Mesendoderm (in vitro differentiated cells): ENCODE results near the gene TBX5.
A peak's percentile ranks its signal among the peaks of the same experiment; 100 is the strongest.

ENCODE experiments used
- DNase-seq: peaks from one replicate; pipeline ENCODE4 v3.0.0; 2013
- H2AK5ac ChIP-seq: 2 replicates; pipeline ENCODE4 v1.6.1; 2013; ENCODE audit warnings: low read length, inconsistent platforms
- H2BK120ac ChIP-seq: 2 replicates; pipeline ENCODE4 v1.6.1; 2013; ENCODE audit warnings: low read depth, mild to moderate bottlenecking, low read length, moderate library complexity, mixed read lengths
- H2BK15ac ChIP-seq: replicated peaks from 2 replicates; pipeline ENCODE4 v1.6.1; 2013; ENCODE audit warnings: low read depth, mild to moderate bottlenecking, moderate library complexity
- H2BK5ac ChIP-seq: 2 replicates; pipeline ENCODE4 v1.6.1; 2013; ENCODE audit warnings: low read length, inconsistent platforms
- H3K18ac ChIP-seq: 2 replicates; pipeline ENCODE4 v1.6.1; 2013; ENCODE audit warnings: mild to moderate bottlenecking, low read length, mixed read lengths
- H3K23ac ChIP-seq: one replicate; pipeline ENCODE4 v1.6.1; 2013; ENCODE audit warnings: low read length
- H3K27ac ChIP-seq: 2 replicates; pipeline ENCODE4 v1.5.1; 2013; ENCODE audit warnings: low read depth, mild to moderate bottlenecking, inconsistent platforms, low read length, moderate library complexity
- H3K27me3 ChIP-seq: 2 replicates; pipeline ENCODE4 v1.6.1; 2013; ENCODE audit warnings: low read length, control low read depth, mild to moderate bottlenecking, inconsistent platforms; ENCODE audit not compliant: insufficient read depth, poor library complexity
- H3K36me3 ChIP-seq: 2 replicates; pipeline ENCODE4 v1.6.1; 2013; ENCODE audit warnings: low read length, inconsistent platforms; ENCODE audit not compliant: control insufficient read depth, insufficient read depth
- H3K4ac ChIP-seq: one replicate; pipeline ENCODE4 v1.6.1; 2013; ENCODE audit warnings: low read depth, mild to moderate bottlenecking, low read length, moderate library complexity
- H3K4me1 ChIP-seq: 2 replicates; pipeline ENCODE4 v1.6.1; 2013; ENCODE audit warnings: low read depth, low read length, inconsistent platforms; ENCODE audit not compliant: control insufficient read depth
- H3K4me2 ChIP-seq: 2 replicates; pipeline ENCODE4 v1.6.1; 2013; ENCODE audit warnings: low read length
- H3K4me3 ChIP-seq: 2 replicates; pipeline ENCODE4 v1.5.1; 2013; ENCODE audit warnings: mild to moderate bottlenecking, low read length
- H3K56ac ChIP-seq: one replicate; pipeline ENCODE4 v1.6.1; 2013; ENCODE audit warnings: low read length
- H3K79me1 ChIP-seq: 2 replicates; pipeline ENCODE4 v1.6.1; 2013; ENCODE audit warnings: low read length, inconsistent platforms
- H3K79me2 ChIP-seq: 2 replicates; pipeline ENCODE4 v1.6.1; 2013; ENCODE audit warnings: mild to moderate bottlenecking, low read length; ENCODE audit not compliant: control insufficient read depth, insufficient read depth
- H3K9ac ChIP-seq: 2 replicates; pipeline ENCODE4 v1.6.1; 2013; ENCODE audit warnings: low read length, inconsistent platforms
- H4K5ac ChIP-seq: one replicate; pipeline ENCODE4 v1.6.1; 2013; ENCODE audit warnings: low read length
- H4K8ac ChIP-seq: one replicate; pipeline ENCODE4 v1.6.1; 2013; ENCODE audit warnings: low read depth, mild to moderate bottlenecking, control low read depth, low read length, moderate library complexity
- WGBS: extraction: QIAGEN DNeasy Blood & Tissue Kit; methylation state at CpG from one replicate; pipeline ENCODE4 v1.1.7; 2013; ENCODE audit warnings: low lambda C conversion rate, missing lambda C conversion rate; ENCODE audit not compliant: insufficient coverage; ENCODE audit errors: extremely low coverage; 5-methylcytosine and 5-hydroxymethylcytosine counted together

TBX5 gene

GRCh38 chr12:114335607-114336006 lies 70.3 kb downstream of the TBX5 start:
- peak; percentile 76 for DNase-seq
- Histone ChIP-seq H3K23ac (no peak overlapping the region), H3K9ac (no peak overlapping the region), H3K79me2 (no peaks in the 10 kb centered on the region), H2AK5ac (no peak overlapping the region), H3K27ac (no peak overlapping the region), H2BK5ac (no peak overlapping the region), H3K18ac (peak overlapping the region; percentile 42), H3K4me3 (no peak overlapping the region), H2BK120ac (no peak overlapping the region), H3K4me2 (no peak overlapping the region), H4K8ac (no peak overlapping the region), H4K5ac (no peak overlapping the region), H3K27me3 (no peaks in the 10 kb centered on the region), H3K4me1 (peaks cover 6% of the 10 kb centered on the region), H3K4ac (no peak overlapping the region), H2BK15ac (no peak overlapping the region), H3K56ac (peak overlapping the region; percentile 45), H3K79me1 (no peaks in the 10 kb centered on the region), H3K36me3 (no peaks in the 10 kb centered on the region)
- no CpG with 5 or more reads among the region's 5 CpGs for WGBS

DNA sequence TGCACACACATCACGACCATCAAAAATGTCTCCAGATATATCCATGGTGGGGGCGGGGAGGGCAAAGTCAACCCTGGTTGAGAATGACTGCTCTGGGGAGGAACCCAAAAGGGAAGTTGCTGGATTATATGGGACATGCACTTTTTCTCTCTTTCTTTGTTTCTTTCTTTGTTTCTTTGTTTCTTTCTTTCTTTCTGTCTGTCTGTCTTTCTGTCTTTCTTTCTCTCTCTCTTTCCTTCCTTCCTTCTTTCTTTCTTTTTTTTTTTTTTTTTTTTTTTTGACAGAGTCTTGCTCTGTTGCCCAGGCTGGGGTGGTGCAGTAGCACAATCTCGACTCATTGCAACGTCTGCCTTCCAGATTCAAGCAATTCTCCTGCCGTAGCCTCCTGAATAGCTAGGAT lies 71.5 kb downstream of the TBX5 start:
- Histone ChIP-seq H3K4me3 (no peak overlapping the region), H2BK15ac (no peak overlapping the region), H3K4ac (no peak overlapping the region), H3K9ac (no peak overlapping the region), H3K27ac (no peak overlapping the region), H3K79me1 (no peaks in the 10 kb centered on the region), H3K36me3 (no peaks in the 10 kb centered on the region), H2BK120ac (no peak overlapping the region), H4K5ac (no peak overlapping the region), H3K4me1 (peaks cover 6% of the 10 kb centered on the region), H3K27me3 (no peaks in the 10 kb centered on the region), H3K4me2 (no peak overlapping the region), H3K56ac (no peak overlapping the region), H4K8ac (no peak overlapping the region), H2AK5ac (no peak overlapping the region), H3K23ac (no peak overlapping the region), H3K79me2 (no peaks in the 10 kb centered on the region), H3K18ac (no peak overlapping the region), H2BK5ac (no peak overlapping the region)
- no peak for DNase-seq
- WGBS = no CpG with 5 or more reads among the region's 5 CpGs

- WGBS = no CpG with 5 or more reads among the region's 2 CpGs
- Histone ChIP-seq H4K8ac (no peak overlapping the region), H3K4me1 (no peaks in the 10 kb centered on the region), H2BK120ac (no peak overlapping the region), H3K18ac (no peak overlapping the region), H2BK15ac (no peak overlapping the region), H3K56ac (no peak overlapping the region), H3K4me3 (no peak overlapping the region), H3K9ac (no peak overlapping the region), H3K36me3 (no peaks in the 10 kb centered on the region), H3K27ac (no peak overlapping the region), H4K5ac (no peak overlapping the region), H3K4me2 (no peak overlapping the region), H2BK5ac (no peak overlapping the region), H3K23ac (no peak overlapping the region), H3K27me3 (no peaks in the 10 kb centered on the region), H3K4ac (no peak overlapping the region), H3K79me2 (no peaks in the 10 kb centered on the region), H2AK5ac (no peak overlapping the region), H3K79me1 (no peaks in the 10 kb centered on the region)
- no peak for DNase-seq
These were observed 77.7 kb downstream of the TBX5 start for GRCh38 chr12:114328292-114328691.

DNA sequence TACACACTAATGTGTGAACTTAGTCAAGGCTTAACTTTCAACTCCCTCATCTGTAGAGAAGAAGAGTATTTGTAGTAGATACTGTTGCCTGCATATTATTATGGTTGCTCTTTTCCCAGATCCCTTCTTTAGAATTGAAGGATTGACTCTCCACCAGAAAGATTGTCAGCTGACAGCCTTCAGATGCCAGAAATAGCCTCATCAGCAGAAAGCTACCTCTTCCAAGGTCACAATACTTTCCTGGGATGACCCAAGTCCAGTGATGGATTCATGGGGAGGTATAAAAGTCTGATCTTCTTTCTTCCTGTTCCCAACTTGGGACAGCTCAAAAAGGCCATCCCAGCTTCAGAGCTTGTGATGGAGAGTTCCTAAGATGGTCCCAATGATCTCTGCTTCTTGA lies 78.2 kb downstream of the TBX5 start:
- no peaks in the 10 kb centered on the region for H3K79me1 ChIP-seq
- H2AK5ac ChIP-seq = no peak overlapping the region
- no peak overlapping the region for H3K4me3 ChIP-seq
- no peak overlapping the region for H2BK120ac ChIP-seq
- H3K56ac ChIP-seq = no peak overlapping the region
- H4K5ac ChIP-seq = no peak overlapping the region
- no peak overlapping the region for H3K23ac ChIP-seq
- H3K79me2 ChIP-seq = no peaks in the 10 kb centered on the region
- DNase-seq = no peak
- no peaks in the 10 kb centered on the region for H3K27me3 ChIP-seq
- no peak overlapping the region for H4K8ac ChIP-seq
- no peak overlapping the region for H2BK15ac ChIP-seq
- H2BK5ac ChIP-seq = no peak overlapping the region
- no peak overlapping the region for H3K18ac ChIP-seq
- no peak overlapping the region for H3K9ac ChIP-seq
- no peaks in the 10 kb centered on the region for H3K4me1 ChIP-seq
- no peak overlapping the region for H3K27ac ChIP-seq
- no peak overlapping the region for H3K4ac ChIP-seq
- H3K36me3 ChIP-seq = no peaks in the 10 kb centered on the region
- no peak overlapping the region for H3K4me2 ChIP-seq

DNA sequence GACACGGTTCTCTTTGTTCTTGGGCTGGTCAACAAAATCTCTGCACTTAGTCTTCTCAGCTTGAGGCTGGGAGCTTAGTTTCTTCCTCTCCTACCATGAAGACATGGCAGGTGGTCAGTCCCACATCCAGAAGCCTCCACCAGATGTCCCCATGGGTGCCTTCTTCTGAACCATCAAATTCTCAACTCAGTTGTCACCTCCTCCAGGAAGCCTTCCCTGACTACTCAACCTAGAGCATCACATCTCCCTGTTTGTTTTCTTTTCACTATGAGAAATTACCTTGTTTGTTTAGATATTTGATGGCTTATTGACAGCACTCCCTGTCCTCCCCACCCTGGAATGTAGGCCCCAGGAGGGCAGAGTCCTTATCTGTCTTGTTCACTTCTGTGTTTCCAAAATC lies 84.4 kb downstream of the TBX5 start:
- Histone ChIP-seq H3K18ac (no peak overlapping the region), H2BK5ac (no peak overlapping the region), H2BK120ac (no peak overlapping the region), H4K5ac (no peak overlapping the region), H3K4me2 (no peak overlapping the region), H3K79me1 (no peaks in the 10 kb centered on the region), H4K8ac (no peak overlapping the region), H3K23ac (no peak overlapping the region), H3K4ac (no peak overlapping the region), H3K9ac (no peak overlapping the region), H3K4me3 (no peak overlapping the region), H3K27me3 (no peaks in the 10 kb centered on the region), H3K79me2 (no peaks in the 10 kb centered on the region), H3K56ac (no peak overlapping the region), H3K36me3 (no peaks in the 10 kb centered on the region), H2AK5ac (no peak overlapping the region), H2BK15ac (no peak overlapping the region), H3K4me1 (no peaks in the 10 kb centered on the region), H3K27ac (no peak overlapping the region)
- DNase-seq = no peak
- WGBS = no CpG with 5 or more reads among the region's 1 CpG

GRCh38 chr12:114320968-114321367 lies 85.0 kb downstream of the TBX5 start:
- Histone ChIP-seq H3K9ac (no peak overlapping the region), H2BK120ac (no peak overlapping the region), H4K5ac (no peak overlapping the region), H3K27ac (no peak overlapping the region), H3K79me2 (no peaks in the 10 kb centered on the region), H3K23ac (no peak overlapping the region), H3K27me3 (no peaks in the 10 kb centered on the region), H2BK5ac (no peak overlapping the region), H2AK5ac (no peak overlapping the region), H3K79me1 (no peaks in the 10 kb centered on the region), H3K18ac (no peak overlapping the region), H2BK15ac (no peak overlapping the region), H3K4ac (no peak overlapping the region), H3K4me2 (no peak overlapping the region), H3K4me3 (no peak overlapping the region), H3K4me1 (no peaks in the 10 kb centered on the region), H4K8ac (no peak overlapping the region), H3K56ac (no peak overlapping the region), H3K36me3 (no peaks in the 10 kb centered on the region)
- no peak for DNase-seq
- no CpG with 5 or more reads among the region's 8 CpGs for WGBS
